ENCODE measurements around the gene EPX. TPM values are rescaled to one million over a fixed set of nuclear protein-coding genes. Genes with fewer than 3 reads are reported as not detected.

The EPX gene
- polyA plus RNA-seq, 6 donors from 2014 or later: not detected

DNA sequence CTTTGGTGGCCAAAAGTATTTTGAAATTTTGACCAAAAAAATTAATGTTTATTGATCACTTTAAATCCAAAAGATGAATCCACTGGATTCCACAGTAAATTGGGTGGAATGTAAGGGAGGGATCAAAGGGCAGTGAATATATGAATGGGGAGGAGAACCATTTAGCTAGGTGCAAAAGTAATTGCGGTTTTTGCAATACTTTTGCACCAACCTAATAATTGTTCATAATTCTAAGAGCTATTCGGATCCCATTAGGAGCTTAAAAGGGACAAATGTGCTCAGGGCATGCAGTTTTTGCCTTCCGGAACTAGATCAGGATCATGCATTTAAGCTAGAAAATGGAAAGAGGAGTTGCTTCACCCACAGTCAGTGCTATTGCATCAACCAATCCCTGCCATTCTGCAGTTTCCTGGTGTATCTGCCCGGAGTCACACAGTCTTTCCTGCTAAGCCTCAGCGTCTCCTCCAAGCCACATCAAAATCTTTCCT is 45.7 kb downstream of the EPX start, which contains the start of gene LPO:
LPO (plus strand) TSS at position 438 of the 488 bp plus-strand sequence. CDS start 4,396 bp downstream, outside the sequence.
- no peaks in the 10 kb centered on the region for H3K9me3 Mint-ChIP-seq
- peaks cover 31 to 56% (median 44%) of the 10 kb centered on the region in 3 donors for H3K27me3 Mint-ChIP-seq
- peaks cover 4 to 12% (median 5%) of the 10 kb centered on the region in 3 donors for H3K4me1 Mint-ChIP-seq
- ATAC-seq (ENCODE audit: low read depth in 2 of 2) (no peak), DNase-seq (no peak)
- H3K36me3 Mint-ChIP-seq: no peaks in the 10 kb centered on the region
- H3K27ac Mint-ChIP-seq: peak within 1 kb of the TSS in 1 of 6 donors; percentile 85
- H3K4me3 Mint-ChIP-seq: no peak within 1 kb of the TSS

DNA sequence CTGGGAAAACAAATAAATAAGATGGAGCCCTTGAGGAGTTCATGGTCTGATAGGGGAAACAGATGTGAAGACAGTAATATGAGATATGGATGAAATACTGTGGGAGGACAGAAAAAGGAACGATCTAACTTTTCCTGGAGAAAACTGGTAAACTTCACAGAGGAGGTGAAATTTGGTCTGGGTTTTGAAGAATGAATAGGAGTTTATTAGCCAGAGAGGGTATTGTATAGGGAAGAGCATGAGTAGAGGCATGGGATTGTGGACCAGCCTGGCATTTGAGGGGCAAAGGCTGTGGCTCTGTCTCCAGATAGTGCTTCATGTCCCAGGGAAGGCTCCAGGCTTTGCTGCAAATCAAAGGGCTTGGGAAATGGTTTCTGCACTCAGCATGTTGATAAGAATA is 47.5 kb downstream of the EPX start:
- DNase-seq: no peak
- Mint-ChIP-seq H3K27me3 (peaks cover 33 to 70% (median 56%) of the 10 kb centered on the region in 3 donors), H3K36me3 (no peaks in the 10 kb centered on the region), H3K4me3 (no peak overlapping the region), H3K4me1 (peaks cover 0 to 3% (median 0%) of the 10 kb centered on the region in 3 donors), H3K27ac (no peak overlapping the region), H3K9me3 (no peaks in the 10 kb centered on the region)
- no peak for ATAC-seq (ENCODE audit: low read depth in 2 of 2)

DNA sequence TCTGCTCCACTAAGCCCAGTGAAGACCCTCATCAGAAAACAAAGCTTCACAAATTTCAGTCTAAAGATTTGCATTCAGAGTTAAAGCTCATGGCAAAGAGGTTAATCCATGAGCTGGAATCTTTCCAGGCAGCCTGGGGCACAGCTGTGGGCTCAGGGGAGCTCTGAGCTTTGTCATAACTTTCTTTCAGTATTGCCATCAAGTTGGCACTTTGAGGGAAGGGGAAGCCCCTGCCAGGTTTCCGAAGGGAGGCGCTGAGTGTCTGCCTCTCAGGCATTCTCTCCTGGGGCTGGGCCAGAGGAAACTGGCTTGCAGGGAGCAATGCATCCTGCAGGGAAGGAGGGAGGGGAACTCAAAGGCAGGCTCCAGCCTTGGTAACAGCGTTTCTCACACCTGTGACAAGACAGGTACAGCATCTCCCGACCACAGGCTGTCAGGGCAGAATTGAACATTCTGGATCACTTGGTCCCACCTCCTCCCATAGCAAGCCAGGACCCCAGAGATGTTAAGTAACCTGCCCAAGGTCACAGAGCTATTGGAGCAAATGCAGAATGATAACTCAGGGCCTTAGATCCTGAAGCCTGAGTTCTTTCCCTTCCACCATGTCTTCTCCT is 49.8 kb downstream of the EPX start:
- H3K27ac Mint-ChIP-seq: no peak overlapping the region
- no peaks in the 10 kb centered on the region for H3K4me1 Mint-ChIP-seq
- no peak for DNase-seq
- no peaks in the 10 kb centered on the region for H3K9me3 Mint-ChIP-seq
- H3K27me3 Mint-ChIP-seq: peaks cover 28 to 71% (median 69%) of the 10 kb centered on the region in 3 donors
- no peak for ATAC-seq (ENCODE audit: low read depth in 2 of 2)
- H3K4me3 Mint-ChIP-seq: no peak overlapping the region
- no peaks in the 10 kb centered on the region for H3K36me3 Mint-ChIP-seq

DNA sequence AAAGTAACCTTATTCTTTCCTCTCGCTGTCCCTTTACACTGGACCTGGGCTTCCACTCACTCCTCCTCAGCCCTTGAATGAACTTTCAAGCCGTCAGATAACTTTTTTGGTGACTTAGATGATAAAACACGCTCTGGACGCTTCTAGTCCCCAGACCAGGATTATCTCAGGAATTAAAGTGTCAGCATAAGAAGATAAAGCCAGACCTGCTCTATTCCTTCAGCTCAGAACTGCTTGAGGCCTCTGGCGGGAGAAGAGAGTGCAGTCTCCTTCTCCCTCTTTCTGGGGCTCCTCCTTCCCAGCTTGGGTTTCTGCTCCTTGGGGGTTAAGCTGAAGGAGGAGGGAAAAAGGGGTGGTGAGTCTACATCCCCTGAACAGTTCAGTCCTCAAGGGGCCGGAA is 52.4 kb downstream of the EPX start:
- no peak overlapping the region for H3K27ac Mint-ChIP-seq
- no peak overlapping the region for H3K4me3 Mint-ChIP-seq
- peaks cover 35 to 64% (median 52%) of the 10 kb centered on the region in 3 donors for H3K27me3 Mint-ChIP-seq
- H3K36me3 Mint-ChIP-seq: no peaks in the 10 kb centered on the region
- H3K4me1 Mint-ChIP-seq: peaks cover 9 to 12% (median 10%) of the 10 kb centered on the region in 3 donors
- no peaks in the 10 kb centered on the region for H3K9me3 Mint-ChIP-seq
- ATAC-seq (ENCODE audit: low read depth in 2 of 2): no peak
- DNase-seq: no peak

DNA sequence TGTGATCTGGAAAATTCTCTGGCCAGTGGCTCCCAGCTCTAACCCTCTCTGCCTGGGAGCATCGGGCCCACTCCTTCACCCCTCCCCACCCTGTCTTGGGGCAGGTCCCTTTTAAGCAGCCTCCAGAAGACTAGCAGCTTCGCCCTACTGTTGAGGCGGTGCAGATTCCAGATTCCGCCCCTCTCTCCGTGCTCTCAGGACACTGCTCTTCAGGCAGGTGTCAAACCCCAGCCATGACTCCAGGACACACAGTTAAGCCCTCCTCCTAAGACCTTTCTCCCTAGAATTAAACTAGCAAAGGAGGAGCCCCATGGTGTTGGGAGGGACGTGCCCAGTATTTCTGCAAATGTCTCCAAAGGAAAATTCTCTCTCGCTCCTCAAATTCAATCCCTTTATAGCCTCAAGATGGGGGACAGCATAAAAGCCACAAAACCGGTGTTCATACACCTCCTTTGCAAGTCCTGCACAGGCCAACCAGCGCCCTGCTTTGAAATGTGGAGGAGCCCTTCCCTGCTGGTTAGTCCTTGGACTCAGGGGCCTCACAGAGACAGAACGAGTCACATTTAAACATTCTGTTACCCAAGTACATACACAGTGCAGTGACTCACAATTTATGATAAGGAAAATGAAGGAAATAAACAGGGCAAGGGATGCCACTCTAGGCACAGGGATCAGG is 53.0 kb downstream of the EPX start:
- H3K27me3 Mint-ChIP-seq: peaks cover 36 to 57% (median 46%) of the 10 kb centered on the region in 3 donors
- H3K4me1 Mint-ChIP-seq: peaks cover 10 to 16% (median 13%) of the 10 kb centered on the region in 3 donors
- no peaks in the 10 kb centered on the region for H3K9me3 Mint-ChIP-seq
- H3K27ac Mint-ChIP-seq: peak overlapping the region in 1 of 6 donors; percentile 1
- ATAC-seq (ENCODE audit: low read depth in 2 of 2): no peak
- no peak overlapping the region for H3K4me3 Mint-ChIP-seq
- no peak for DNase-seq
- no peaks in the 10 kb centered on the region for H3K36me3 Mint-ChIP-seq

DNA sequence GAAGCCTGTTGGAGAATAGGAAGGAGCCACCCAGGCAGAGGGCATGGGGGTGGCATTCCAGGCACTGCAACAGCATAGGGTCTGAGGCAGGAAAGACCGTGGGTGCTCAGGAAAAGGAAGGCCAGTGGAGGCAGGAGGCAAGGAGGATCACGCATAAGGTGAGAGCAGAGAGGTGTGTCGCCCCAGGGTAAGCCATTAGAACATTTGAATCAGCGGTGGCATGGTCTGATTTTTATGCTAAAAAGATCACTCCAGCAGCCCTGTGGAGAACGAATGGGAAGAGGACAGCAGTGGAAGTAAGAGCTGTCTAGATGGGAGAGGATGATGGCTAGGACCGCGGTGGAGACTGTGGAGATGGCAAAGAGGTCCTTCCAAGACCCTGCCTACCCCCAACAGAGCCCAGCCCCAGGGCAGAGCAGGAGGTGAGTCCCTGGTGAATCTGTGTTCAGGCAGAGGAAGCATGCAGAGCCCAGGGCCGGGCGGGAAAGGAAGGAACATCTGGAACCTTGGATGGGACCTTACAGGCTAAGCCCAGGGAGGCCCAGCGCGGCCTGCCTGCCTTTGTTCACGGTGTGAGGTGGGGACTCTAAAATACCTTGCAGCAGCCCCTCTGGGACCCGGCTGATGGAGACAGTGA is 53.7 kb downstream of the EPX start:
- Mint-ChIP-seq H3K9me3 (no peaks in the 10 kb centered on the region), H3K36me3 (no peaks in the 10 kb centered on the region), H3K4me3 (no peak overlapping the region), H3K4me1 (peaks cover 10 to 16% (median 13%) of the 10 kb centered on the region in 3 donors), H3K27ac (peak overlapping the region in 1 of 6 donors; percentile 25), H3K27me3 (peaks cover 34 to 51% (median 42%) of the 10 kb centered on the region in 3 donors)
- DNase-seq: no peak
- ATAC-seq (ENCODE audit: low read depth in 2 of 2): no peak

DNA sequence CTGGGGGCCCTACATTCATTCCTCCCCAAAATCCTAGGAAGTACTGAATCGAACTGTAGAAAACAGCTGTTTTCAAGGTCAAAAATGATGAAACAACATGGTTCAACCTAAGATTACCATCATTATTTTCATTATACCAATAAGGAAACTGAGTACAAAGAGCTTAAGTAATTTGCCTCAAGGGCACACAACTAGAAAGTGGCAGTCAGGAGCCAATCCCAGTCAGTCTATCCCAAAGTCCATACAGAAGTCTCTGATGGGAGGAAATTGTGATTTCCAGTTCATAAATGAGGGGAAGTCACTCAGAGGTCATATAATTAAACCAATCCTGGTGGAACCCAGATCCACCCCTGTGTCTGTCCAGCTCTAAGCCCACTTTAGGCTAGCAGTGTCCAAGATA is 54.3 kb downstream of the EPX start:
- ATAC-seq (ENCODE audit: low read depth in 2 of 2) (no peak), DNase-seq (no peak)
- H3K4me1 Mint-ChIP-seq: peaks cover 10 to 16% (median 13%) of the 10 kb centered on the region in 3 donors
- peaks cover 32 to 45% (median 36%) of the 10 kb centered on the region in 3 donors for H3K27me3 Mint-ChIP-seq
- no peak overlapping the region for H3K4me3 Mint-ChIP-seq
- H3K36me3 Mint-ChIP-seq: no peaks in the 10 kb centered on the region
- H3K9me3 Mint-ChIP-seq: no peaks in the 10 kb centered on the region
- H3K27ac Mint-ChIP-seq: no peak overlapping the region

DNA sequence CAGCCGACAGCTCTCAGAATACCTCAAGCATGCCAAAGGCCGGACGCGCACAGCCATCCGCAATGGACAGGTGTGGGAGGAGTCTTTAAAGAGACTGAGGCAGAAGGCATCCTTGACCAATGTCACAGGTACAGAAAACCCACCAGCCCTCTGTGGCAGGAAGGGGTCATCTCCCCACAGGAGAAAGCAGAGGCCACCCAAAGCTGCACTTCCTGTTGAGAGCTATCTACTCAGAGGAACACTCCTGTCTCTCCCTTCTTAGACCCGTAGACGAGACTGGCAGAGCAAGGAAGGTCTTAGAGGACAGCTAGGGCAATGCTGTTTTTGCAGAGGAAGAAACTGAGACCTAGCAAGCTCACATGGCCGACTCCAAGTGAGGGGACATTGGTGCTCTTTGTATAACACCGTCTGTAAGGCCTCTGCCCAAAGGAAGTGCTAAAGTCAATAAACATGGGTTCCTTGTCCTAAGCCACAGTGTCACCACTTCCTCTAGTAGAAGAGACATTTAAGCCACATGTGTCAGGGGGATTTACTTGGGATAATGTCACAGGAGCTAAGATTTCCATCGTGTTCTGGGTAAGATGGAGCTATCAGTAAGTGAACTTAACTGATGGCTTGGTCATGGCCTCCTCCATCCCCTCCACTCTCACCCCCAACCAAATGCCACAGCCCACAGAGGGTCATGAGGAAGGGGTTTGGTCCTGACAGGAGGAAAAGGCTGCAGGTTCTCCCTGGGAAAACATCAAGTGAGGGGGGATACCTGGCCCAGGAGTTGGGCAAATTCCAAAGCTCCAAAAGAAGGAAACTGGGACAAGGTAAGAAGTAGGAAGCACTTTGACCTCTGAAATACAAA is 55.2 kb downstream of the EPX start:
- H3K36me3 Mint-ChIP-seq: no peaks in the 10 kb centered on the region
- no peak for DNase-seq
- peaks cover 10 to 16% (median 13%) of the 10 kb centered on the region in 3 donors for H3K4me1 Mint-ChIP-seq
- no peak for ATAC-seq (ENCODE audit: low read depth in 2 of 2)
- H3K4me3 Mint-ChIP-seq: peak overlapping the region in 4 of 8 donors; percentile 35 to 49 (median 40)
- H3K27ac Mint-ChIP-seq: no peak overlapping the region
- no peaks in the 10 kb centered on the region for H3K9me3 Mint-ChIP-seq
- H3K27me3 Mint-ChIP-seq: peaks cover 30 to 40% (median 32%) of the 10 kb centered on the region in 3 donors

DNA sequence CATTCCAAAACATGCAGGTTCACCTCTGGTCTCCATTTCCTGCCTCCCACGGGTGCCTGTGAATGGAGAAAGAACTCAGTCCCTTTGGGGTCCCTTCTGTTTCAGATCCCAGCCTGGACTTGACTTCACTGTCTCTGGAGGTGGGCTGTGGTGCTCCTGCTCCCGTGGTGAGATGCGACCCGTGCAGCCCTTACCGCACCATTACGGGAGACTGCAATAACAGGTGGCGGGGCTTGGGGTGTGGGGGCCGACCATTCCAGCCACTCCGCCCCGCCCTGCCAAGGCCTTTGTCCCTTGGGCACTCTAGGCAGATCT is 56.4 kb downstream of the EPX start:
- Mint-ChIP-seq H3K9me3 (no peaks in the 10 kb centered on the region), H3K4me3 (peak overlapping the region; percentile 31 to 90 (median 83)), H3K27me3 (peaks cover 23 to 28% (median 26%) of the 10 kb centered on the region in 3 donors), H3K4me1 (peaks cover 10 to 16% (median 13%) of the 10 kb centered on the region in 3 donors), H3K36me3 (no peaks in the 10 kb centered on the region), H3K27ac (no peak overlapping the region)
- ATAC-seq (ENCODE audit: low read depth in 2 of 2) (no peak), DNase-seq (no peak)

DNA sequence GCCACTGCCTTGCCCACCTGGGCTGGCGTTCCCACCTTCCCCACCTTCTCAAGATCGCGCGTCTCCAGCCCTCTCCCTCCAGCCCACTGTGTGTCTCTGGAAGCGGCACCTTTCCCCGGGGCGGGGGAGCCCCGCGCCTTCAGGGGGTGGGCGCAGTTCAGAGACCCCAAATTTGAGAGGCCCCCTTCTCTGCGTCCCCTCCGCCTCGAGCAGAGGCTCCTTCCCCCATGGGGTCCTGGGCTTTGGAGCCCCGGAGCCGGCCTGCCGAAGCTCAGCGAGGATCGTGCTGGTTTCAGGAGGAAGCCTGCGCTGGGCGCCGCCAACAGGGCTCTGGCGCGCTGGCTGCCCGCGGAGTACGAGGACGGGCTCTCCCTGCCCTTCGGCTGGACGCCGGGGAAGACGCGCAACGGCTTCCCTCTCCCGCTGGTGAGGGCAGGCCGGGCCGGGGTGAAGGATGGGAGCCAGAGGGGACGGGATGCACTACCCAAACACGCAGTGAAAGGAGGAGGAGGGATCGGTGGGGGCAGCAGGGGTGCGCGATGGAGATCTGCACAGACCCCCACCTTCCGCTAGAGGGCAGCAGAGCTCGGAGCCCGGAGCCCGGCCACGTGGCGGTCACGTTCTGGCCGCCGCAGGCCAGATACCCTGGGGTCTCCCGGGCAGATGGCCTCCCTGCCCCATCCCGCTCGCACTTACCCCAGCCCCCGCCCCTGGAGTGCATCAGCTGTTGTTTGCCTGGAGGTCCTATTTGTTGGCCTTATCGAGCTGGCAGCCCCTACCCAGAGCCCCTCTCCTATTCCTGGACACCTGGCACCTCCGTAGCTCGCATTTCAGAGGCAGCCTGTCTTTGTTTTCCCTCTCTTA is 57.0 kb downstream of the EPX start:
- Mint-ChIP-seq H3K27ac (peak overlapping the region in 1 of 6 donors; percentile 62), H3K4me3 (peak overlapping the region; percentile 66 to 90 (median 84)), H3K27me3 (peaks cover 19 to 22% (median 21%) of the 10 kb centered on the region in 3 donors), H3K36me3 (no peaks in the 10 kb centered on the region), H3K9me3 (no peaks in the 10 kb centered on the region), H3K4me1 (peaks cover 10 to 16% (median 13%) of the 10 kb centered on the region in 3 donors)
- peak; percentile 70 for DNase-seq
- ATAC-seq (ENCODE audit: low read depth in 2 of 2): peak; percentile 90 to 91

DNA sequence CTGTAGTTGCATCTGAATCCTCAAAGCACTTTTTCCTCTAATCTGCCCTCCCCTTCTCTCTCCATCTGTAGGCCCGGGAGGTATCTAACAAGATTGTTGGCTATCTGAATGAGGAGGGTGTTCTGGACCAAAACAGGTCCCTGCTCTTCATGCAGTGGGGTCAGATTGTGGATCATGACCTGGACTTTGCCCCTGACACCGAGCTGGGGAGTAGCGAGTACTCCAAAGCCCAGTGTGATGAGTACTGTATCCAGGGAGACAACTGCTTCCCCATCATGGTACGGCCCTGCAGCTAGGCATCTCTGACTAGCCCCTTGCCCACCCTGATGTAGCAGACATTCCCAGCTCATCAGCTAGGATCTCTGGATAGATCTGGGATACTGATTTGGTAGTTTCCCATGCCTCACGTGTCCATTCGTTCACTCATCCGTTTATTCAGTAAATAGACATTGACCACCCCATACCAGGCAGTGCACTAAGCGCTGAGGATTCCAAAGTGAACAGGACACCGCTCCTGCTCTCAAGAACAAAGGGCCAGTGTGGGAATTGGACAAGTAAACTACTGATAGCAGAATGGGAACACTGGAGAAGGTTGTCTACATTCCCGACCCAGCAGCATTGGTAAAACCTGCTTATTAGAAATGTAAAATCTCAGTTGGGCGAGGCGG is 58.0 kb downstream of the EPX start:
- Mint-ChIP-seq H3K9me3 (no peaks in the 10 kb centered on the region), H3K4me3 (peak overlapping the region in 7 of 8 donors; percentile 51 to 90 (median 77)), H3K36me3 (no peaks in the 10 kb centered on the region), H3K27ac (no peak overlapping the region), H3K4me1 (peaks cover 10 to 16% (median 13%) of the 10 kb centered on the region in 3 donors), H3K27me3 (peaks cover 21 to 25% (median 23%) of the 10 kb centered on the region in 3 donors)
- DNase-seq (no peak), ATAC-seq (ENCODE audit: low read depth in 2 of 2) (no peak)

DNA sequence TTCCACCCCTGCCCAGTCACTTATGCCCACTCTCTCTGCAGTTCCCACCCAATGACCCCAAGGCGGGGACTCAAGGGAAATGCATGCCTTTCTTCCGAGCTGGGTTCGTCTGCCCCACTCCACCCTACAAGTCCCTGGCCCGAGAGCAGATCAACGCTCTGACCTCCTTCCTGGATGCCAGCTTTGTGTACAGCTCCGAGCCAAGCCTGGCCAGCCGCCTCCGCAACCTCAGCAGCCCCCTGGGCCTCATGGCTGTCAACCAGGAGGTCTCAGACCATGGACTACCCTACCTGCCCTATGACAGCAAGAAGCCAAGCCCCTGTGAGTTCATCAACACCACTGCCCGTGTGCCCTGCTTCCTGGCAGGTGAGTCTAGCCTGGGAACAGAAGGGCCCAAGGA is 59.6 kb downstream of the EPX start:
- Mint-ChIP-seq H3K4me3 (peak overlapping the region in 1 of 8 donors; percentile 24), H3K27ac (peak overlapping the region in 1 of 6 donors; percentile 15), H3K36me3 (no peaks in the 10 kb centered on the region), H3K9me3 (no peaks in the 10 kb centered on the region), H3K4me1 (peaks cover 10 to 16% (median 13%) of the 10 kb centered on the region in 3 donors), H3K27me3 (peaks cover 16 to 27% (median 17%) of the 10 kb centered on the region in 3 donors)
- ATAC-seq (ENCODE audit: low read depth in 2 of 2): no peak
- DNase-seq: no peak

Data from naive B cell (primary cell).